MCF 10A (cell line): ENCODE measurements around the gene GPR107. TPM values are rescaled to one million over a fixed set of nuclear protein-coding genes. Genes with fewer than 3 reads are reported as not detected.

Source experiments
- BruUV-seq: library from RNA; stranded (reverse); fragments of 400-500 nt; replicated peaks from 2 replicates; lab custom pipeline; 2021; lab: Mats Ljungman, UMichigan
- CTCF ChIA-PET: fragments of 300-600 bp; sonication (Branson Sonifier 250); formaldehyde crosslinking; extraction: SDS; loops from one replicate; lab custom pipeline; 2021; ENCODE audit warnings: antibody characterized with exemption, inconsistent platforms; lab: Yijun Ruan, JAX
- POLR2A ChIA-PET: fragments of 300-600, 350-650 bp; sonication (Branson Sonifier 250); formaldehyde crosslinking; extraction: SDS; loops from one replicate; lab custom pipeline; 2020; ENCODE audit warnings: antibody characterized with exemption, inconsistent platforms; lab: Yijun Ruan, JAX
- DNase-seq: peaks from one replicate; pipeline ENCODE4 v3.0.0-alpha.2; 2018; ENCODE audit not compliant: unreplicated experiment
- H3K27ac Mint-ChIP-seq: one replicate; pipeline ENCODE4 v1.8.0; 2022; ENCODE audit warnings: mild to moderate bottlenecking, low read depth, mixed read lengths; ENCODE audit not compliant: unreplicated experiment
- H3K27me3 Mint-ChIP-seq: one replicate; pipeline ENCODE4 v1.8.0; 2022; ENCODE audit warnings: mixed read lengths; ENCODE audit not compliant: insufficient read depth, unreplicated experiment
- H3K36me3 Mint-ChIP-seq: one replicate; pipeline ENCODE4 v1.8.0; 2022; ENCODE audit warnings: mild to moderate bottlenecking, moderate library complexity, mixed read lengths; ENCODE audit not compliant: insufficient read depth, unreplicated experiment
- H3K4me1 Mint-ChIP-seq: one replicate; pipeline ENCODE4 v1.8.0; 2022; ENCODE audit warnings: mixed read lengths; ENCODE audit not compliant: insufficient read depth, unreplicated experiment
- H3K4me3 Mint-ChIP-seq: one replicate; pipeline ENCODE4 v1.8.0; 2022; ENCODE audit warnings: mild to moderate bottlenecking, moderate library complexity, mixed read lengths; ENCODE audit not compliant: unreplicated experiment
- H3K9me3 Mint-ChIP-seq: one replicate; pipeline ENCODE4 v1.8.0; 2022; ENCODE audit warnings: mixed read lengths; ENCODE audit not compliant: unreplicated experiment
- intact Hi-C: fragments of 100-400 bp; cut with micrococcal nuclease; formaldehyde crosslinking; loops from 2 replicates; pipeline ENCODE4 v1.14.1; 2022
- total RNA-seq: library from RNA; stranded (reverse); gene quantifications from 2 replicates; pipeline ENCODE4 v1.2.3, GENCODE V29; 2022
- TF ChIP-seq, protein P1 (sequence below): fragments of 200-600 bp; IDR thresholded peaks from one replicate; pipeline ENCODE4 v1.8.0; 2022; ENCODE audit warnings: antibody characterized with exemption, mild to moderate bottlenecking; ENCODE audit not compliant: unreplicated experiment

Gene GPR107
- total RNA-seq, 1 experiment from 2014 or later: 32.9 TPM

- Mint-ChIP-seq H3K9me3 (no peaks in the 10 kb centered on the region), H3K4me1 (peaks cover 22% of the 10 kb centered on the region), H3K36me3 (no peaks in the 10 kb centered on the region), H3K27me3 (no peaks in the 10 kb centered on the region), H3K27ac (no peak overlapping the region), H3K4me3 (no peak overlapping the region)
- CTCF ChIA-PET: no interaction called here
- DNase-seq: no peak
- TF ChIP-seq, protein P1, sequence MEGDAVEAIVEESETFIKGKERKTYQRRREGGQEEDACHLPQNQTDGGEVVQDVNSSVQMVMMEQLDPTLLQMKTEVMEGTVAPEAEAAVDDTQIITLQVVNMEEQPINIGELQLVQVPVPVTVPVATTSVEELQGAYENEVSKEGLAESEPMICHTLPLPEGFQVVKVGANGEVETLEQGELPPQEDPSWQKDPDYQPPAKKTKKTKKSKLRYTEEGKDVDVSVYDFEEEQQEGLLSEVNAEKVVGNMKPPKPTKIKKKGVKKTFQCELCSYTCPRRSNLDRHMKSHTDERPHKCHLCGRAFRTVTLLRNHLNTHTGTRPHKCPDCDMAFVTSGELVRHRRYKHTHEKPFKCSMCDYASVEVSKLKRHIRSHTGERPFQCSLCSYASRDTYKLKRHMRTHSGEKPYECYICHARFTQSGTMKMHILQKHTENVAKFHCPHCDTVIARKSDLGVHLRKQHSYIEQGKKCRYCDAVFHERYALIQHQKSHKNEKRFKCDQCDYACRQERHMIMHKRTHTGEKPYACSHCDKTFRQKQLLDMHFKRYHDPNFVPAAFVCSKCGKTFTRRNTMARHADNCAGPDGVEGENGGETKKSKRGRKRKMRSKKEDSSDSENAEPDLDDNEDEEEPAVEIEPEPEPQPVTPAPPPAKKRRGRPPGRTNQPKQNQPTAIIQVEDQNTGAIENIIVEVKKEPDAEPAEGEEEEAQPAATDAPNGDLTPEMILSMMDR: no peak
- POLR2A ChIA-PET: interaction anchor here (0.8 to 1.2 kb wide), 3 partner anchors 8 to 49 kb away, joined by 3 to 4 read pairs (median 3); no protein-coding TSS in a partner anchor
- no TSS peak for BruUV-seq
- intact Hi-C loops: no loop called here
These were observed 31.1 kb upstream of the GPR107 start for GRCh38 chr9:130022566-130023143.

GRCh38 chr9:130023144-130023787 is 30.4 kb upstream of the GPR107 start:
- BruUV-seq: no TSS peak
- ChIA-PET POLR2A (interaction anchor here (1.0 to 1.2 kb wide), 2 partner anchors 9 to 50 kb away, joined by 3 to 4 read pairs; no protein-coding TSS in a partner anchor), CTCF (no interaction called here)
- Mint-ChIP-seq H3K9me3 (no peaks in the 10 kb centered on the region), H3K27ac (no peak overlapping the region), H3K27me3 (no peaks in the 10 kb centered on the region), H3K4me3 (no peak overlapping the region), H3K4me1 (peaks cover 22% of the 10 kb centered on the region), H3K36me3 (no peaks in the 10 kb centered on the region)
- TF ChIP-seq, protein P1: no peak
- intact Hi-C loops: no loop called here
- peak; percentile 25 for DNase-seq

GRCh38 chr9:130023994-130024596 is 29.6 kb upstream of the GPR107 start:
- Mint-ChIP-seq H3K27ac (peak overlapping the region; percentile 46), H3K27me3 (no peaks in the 10 kb centered on the region), H3K4me1 (peaks cover 28% of the 10 kb centered on the region), H3K36me3 (no peaks in the 10 kb centered on the region), H3K4me3 (no peak overlapping the region), H3K9me3 (peaks cover 6% of the 10 kb centered on the region)
- ChIA-PET CTCF (no interaction called here), POLR2A (interaction anchor here (0.7 to 1.2 kb wide), 5 partner anchors 9 to 30 kb away, joined by 3 to 7 read pairs (median 4); partner anchors contain the start of gene FNBP1)
- no TSS peak for BruUV-seq
- intact Hi-C loops: no loop called here
- DNase-seq: no peak
- TF ChIP-seq, protein P1: no peak

GRCh38 chr9:130024597-130024994 is 29.1 kb upstream of the GPR107 start:
- Mint-ChIP-seq H3K4me3 (no peak overlapping the region), H3K9me3 (peaks cover 6% of the 10 kb centered on the region), H3K27ac (peak overlapping the region; percentile 46), H3K27me3 (no peaks in the 10 kb centered on the region), H3K36me3 (no peaks in the 10 kb centered on the region), H3K4me1 (peaks cover 32% of the 10 kb centered on the region)
- CTCF ChIA-PET: no interaction called here
- intact Hi-C loops: no loop called here
- POLR2A ChIA-PET: interaction anchor here (0.7 to 1.4 kb wide), 6 partner anchors 18 to 114 kb away, joined by 3 to 7 read pairs (median 5); partner anchors contain the start of gene FNBP1
- no TSS peak for BruUV-seq
- peak; percentile 84 for DNase-seq
- TF ChIP-seq, protein P1: no peak
